ENCODE measurements around the gene ME3. TPM values are rescaled to one million over a fixed set of nuclear protein-coding genes. Genes with fewer than 3 reads are reported as not detected.

ME3 gene
- total RNA-seq, 1 experiment from 2014 or later: 83.8 TPM

- no TSS peak for BruUV-seq (replicated peaks)
- POLR2A ChIA-PET (ENCODE audit: unreplicated experiment): interaction anchor here (0.7 kb wide), 1 partner anchor 123 kb away, joined by 4 read pairs; no protein-coding TSS in a partner anchor
- H3K36me3 ChIP-seq (ENCODE audit: low read depth, low read length): no peaks in the 10 kb centered on the region; the same call in 1 of the 2 replicates
- CTCF ChIA-PET: no interaction called here
- intact Hi-C loops (cut with micrococcal nuclease): no loop called here
- H3K27ac ChIP-seq (ENCODE audit: low read length): no peak overlapping the region
- no peaks in the 10 kb centered on the region for H3K27me3 ChIP-seq (ENCODE audit: low read length)
- no peaks in the 10 kb centered on the region for H3K9me2 ChIP-seq (replicated peaks; ENCODE audit: low read length)
- no peaks in the 10 kb centered on the region for H3K4me1 ChIP-seq (ENCODE audit: insufficient read depth, low read length)
- H2AFZ ChIP-seq (ENCODE audit: low read length): no peak overlapping the region
- no peaks in the 10 kb centered on the region for H3K79me2 ChIP-seq (ENCODE audit: low read length)
- DNase-seq: no peak
- no peak overlapping the region for H3K4me3 ChIP-seq (ENCODE audit: low read length)
- H3K9me3 ChIP-seq (ENCODE audit: low read length): no peaks in the 10 kb centered on the region
- TF ChIP-seq CTCF (conservative IDR thresholded peaks at IDR 0.05; ENCODE audit: low read depth, low read length) (no peak), EZH2phosphoT487 (IDR thresholded peaks at IDR 0.05; ENCODE audit: borderline replicate concordance, low read length) (no peak), EZH2 (IDR thresholded peaks at IDR 0.05; ENCODE audit: low read length, unreplicated experiment) (no peak)
- ATAC-seq: no peak
- H3F3A ChIP-seq (ENCODE audit: low read length, unreplicated experiment): no peaks in the 10 kb centered on the region
- H3K4me2 ChIP-seq (ENCODE audit: low read length): no peak overlapping the region
- H4K20me1 ChIP-seq (ENCODE audit: low read length): no peaks in the 10 kb centered on the region
- H3K9ac ChIP-seq (ENCODE audit: low read length): no peak overlapping the region
Measured at GRCh38 chr11:86617502-86617901, 54.9 kb downstream of the ME3 start.

- no peaks in the 10 kb centered on the region; the same call in 1 of the 2 replicates for H3K36me3 ChIP-seq (ENCODE audit: low read depth, low read length)
Measured at GRCh38 chr11:86615487-86615886, 56.9 kb downstream of the ME3 start.

More at GRCh38 chr11:86615487-86615886, 56.9 kb downstream of the ME3 start:
- no peak overlapping the region for H3K4me3 ChIP-seq (ENCODE audit: low read length)
- DNase-seq (no peak), ATAC-seq (no peak)
- H3K27me3 ChIP-seq (ENCODE audit: low read length): no peaks in the 10 kb centered on the region
- H3K4me1 ChIP-seq (ENCODE audit: insufficient read depth, low read length): peaks cover 3% of the 10 kb centered on the region; the same call in 1 of the 2 replicates
- TF ChIP-seq EZH2phosphoT487 (IDR thresholded peaks at IDR 0.05; ENCODE audit: borderline replicate concordance, low read length) (no peak), CTCF (conservative IDR thresholded peaks at IDR 0.05; ENCODE audit: low read depth, low read length) (no peak), EZH2 (IDR thresholded peaks at IDR 0.05; ENCODE audit: low read length, unreplicated experiment) (no peak)
- no peak overlapping the region for H3K27ac ChIP-seq (ENCODE audit: low read length)
- ChIA-PET CTCF (no interaction called here), POLR2A (ENCODE audit: unreplicated experiment) (no interaction called here)
- H3K9me3 ChIP-seq (ENCODE audit: low read length): no peaks in the 10 kb centered on the region
- H3K79me2 ChIP-seq (ENCODE audit: low read length): no peaks in the 10 kb centered on the region
- intact Hi-C loops (cut with micrococcal nuclease): no loop called here
- H3K4me2 ChIP-seq (ENCODE audit: low read length): no peak overlapping the region
- H2AFZ ChIP-seq (ENCODE audit: low read length): no peak overlapping the region
- no peaks in the 10 kb centered on the region for H3K9me2 ChIP-seq (replicated peaks; ENCODE audit: low read length)
- H3K9ac ChIP-seq (ENCODE audit: low read length): no peak overlapping the region
- H3F3A ChIP-seq (ENCODE audit: low read length, unreplicated experiment): no peaks in the 10 kb centered on the region
- BruUV-seq (replicated peaks): no TSS peak
- H4K20me1 ChIP-seq (ENCODE audit: low read length): no peaks in the 10 kb centered on the region
